ENCODE results near the gene HMCN2.
"Not testable (repeated sequence)": the region's sequence is repeated elsewhere in the genome, so short reads cannot be mapped to it uniquely, and the experiment has no call there.

Gene HMCN2

GRCh38 chr9:130246126-130246525, 19.4 kb upstream of the HMCN2 start:
- Histone ChIP-seq H3K36me3 (replicated peaks; ENCODE audit: low read depth, low read length) (no peaks in the 10 kb centered on the region), H3K4me2 (ENCODE audit: low read length) (no peak overlapping the region), H3K27me3 (ENCODE audit: low read depth, low read length) (peaks cover 2% of the 10 kb centered on the region; the same call in 1 of the 2 replicates), H3K9me3 (ENCODE audit: insufficient read depth, low read length) (no peaks in the 10 kb centered on the region), H2AFZ (ENCODE audit: low read depth, low read length) (no peak overlapping the region), H3K79me2 (ENCODE audit: low read length) (no peaks in the 10 kb centered on the region), H3K4me1 (ENCODE audit: low read length) (peaks cover 23% of the 10 kb centered on the region), H3K9ac (ENCODE audit: low read length) (no peak overlapping the region), H4K20me1 (ENCODE audit: insufficient read depth, low read length) (no peaks in the 10 kb centered on the region), H3K4me3 (ENCODE audit: low read length) (no peak overlapping the region), H3K27ac (ENCODE audit: low read length) (no peak overlapping the region)
- TF ChIP-seq CTCF (IDR thresholded peaks at IDR 0.05; ENCODE audit: low read depth, low read length) (no peak), EZH2phosphoT487 (IDR thresholded peaks at IDR 0.05; ENCODE audit: low read depth) (no peak)

- TF ChIP-seq CTCF (IDR thresholded peaks at IDR 0.05; ENCODE audit: low read depth, low read length) = no peak
- H3K27ac ChIP-seq (ENCODE audit: low read length) = no peak overlapping the region
- H3K9me3 ChIP-seq (ENCODE audit: insufficient read depth, low read length) = no peaks in the 10 kb centered on the region
- H2AFZ ChIP-seq (ENCODE audit: low read depth, low read length) = no peak overlapping the region
- no peaks in the 10 kb centered on the region for H4K20me1 ChIP-seq (ENCODE audit: insufficient read depth, low read length)
- H3K9ac ChIP-seq (ENCODE audit: low read length) = no peak overlapping the region
- no peak overlapping the region for H3K4me3 ChIP-seq (ENCODE audit: low read length)
- H3K27me3 ChIP-seq (ENCODE audit: low read depth, low read length) = peaks cover 5% of the 10 kb centered on the region
- no peaks in the 10 kb centered on the region for H3K79me2 ChIP-seq (ENCODE audit: low read length)
- no peaks in the 10 kb centered on the region for H3K4me1 ChIP-seq (ENCODE audit: low read length)
- H3K36me3 ChIP-seq (replicated peaks; ENCODE audit: low read depth, low read length) = no peaks in the 10 kb centered on the region
- no peak overlapping the region for H3K4me2 ChIP-seq (ENCODE audit: low read length)
Measured at GRCh38 chr9:130254747-130255630, 10.6 kb upstream of the HMCN2 start.

GRCh38 chr9:130255631-130256134, 9.9 kb upstream of the HMCN2 start:
- H3K27me3 ChIP-seq (ENCODE audit: low read depth, low read length) = peaks cover 5% of the 10 kb centered on the region; the same call in 1 of the 2 replicates
- H3K9ac ChIP-seq (ENCODE audit: low read length) = no peak overlapping the region
- no peak overlapping the region for H2AFZ ChIP-seq (ENCODE audit: low read depth, low read length)
- no peaks in the 10 kb centered on the region for H3K4me1 ChIP-seq (ENCODE audit: low read length)
- no peaks in the 10 kb centered on the region for H3K9me3 ChIP-seq (ENCODE audit: insufficient read depth, low read length)
- H3K4me3 ChIP-seq (ENCODE audit: low read length) = no peak overlapping the region
- no peak for TF ChIP-seq CTCF (IDR thresholded peaks at IDR 0.05; ENCODE audit: low read depth, low read length)
- no peaks in the 10 kb centered on the region for H3K79me2 ChIP-seq (ENCODE audit: low read length)
- H3K36me3 ChIP-seq (replicated peaks; ENCODE audit: low read depth, low read length) = no peaks in the 10 kb centered on the region
- H4K20me1 ChIP-seq (ENCODE audit: insufficient read depth, low read length) = no peaks in the 10 kb centered on the region
- H3K4me2 ChIP-seq (ENCODE audit: low read length) = no peak overlapping the region
- no peak overlapping the region for H3K27ac ChIP-seq (ENCODE audit: low read length)

GRCh38 chr9:130256644-130257043, 8.9 kb upstream of the HMCN2 start:
- Histone ChIP-seq H3K9me3 (ENCODE audit: insufficient read depth, low read length) (no peaks in the 10 kb centered on the region), H4K20me1 (ENCODE audit: insufficient read depth, low read length) (no peaks in the 10 kb centered on the region), H3K4me3 (ENCODE audit: low read length) (no peak overlapping the region), H3K27me3 (ENCODE audit: low read depth, low read length) (peaks cover 10% of the 10 kb centered on the region; the same call in 1 of the 2 replicates), H3K27ac (ENCODE audit: low read length) (no peak overlapping the region), H3K36me3 (replicated peaks; ENCODE audit: low read depth, low read length) (no peaks in the 10 kb centered on the region), H3K9ac (ENCODE audit: low read length) (no peak overlapping the region), H3K79me2 (ENCODE audit: low read length) (no peaks in the 10 kb centered on the region), H2AFZ (ENCODE audit: low read depth, low read length) (no peak overlapping the region), H3K4me1 (ENCODE audit: low read length) (no peaks in the 10 kb centered on the region), H3K4me2 (ENCODE audit: low read length) (no peak overlapping the region)
- no peak for TF ChIP-seq EZH2phosphoT487 (IDR thresholded peaks at IDR 0.05; ENCODE audit: low read depth)
- no peak for TF ChIP-seq CTCF (IDR thresholded peaks at IDR 0.05; ENCODE audit: low read depth, low read length)

GRCh38 chr9:130258137-130258536, 7.4 kb upstream of the HMCN2 start:
- H4K20me1 ChIP-seq (ENCODE audit: insufficient read depth, low read length); H3K79me2 ChIP-seq (ENCODE audit: low read length); H3K36me3 ChIP-seq (replicated peaks; ENCODE audit: low read depth, low read length); H3K9ac ChIP-seq (ENCODE audit: low read length); H3K27ac ChIP-seq (ENCODE audit: low read length); H3K9me3 ChIP-seq (ENCODE audit: insufficient read depth, low read length); H2AFZ ChIP-seq (ENCODE audit: low read depth, low read length); H3K4me3 ChIP-seq (ENCODE audit: low read length); H3K4me1 ChIP-seq (ENCODE audit: low read length); H3K4me2 ChIP-seq (ENCODE audit: low read length): not testable (repeated sequence)
- peaks cover 10% of the 10 kb centered on the region; the same call in 1 of the 2 replicates for H3K27me3 ChIP-seq (ENCODE audit: low read depth, low read length)

Measured in OCI-LY3 (cell line).